GM19238 (cell line): ENCODE data around the gene CLDN6.

Source experiments
- DNase-seq: peaks from one replicate; pipeline ENCODE4 v3.0.0; 2011; ENCODE audit warnings: low spot score; ENCODE audit not compliant: insufficient read length

CLDN6 gene

DNA sequence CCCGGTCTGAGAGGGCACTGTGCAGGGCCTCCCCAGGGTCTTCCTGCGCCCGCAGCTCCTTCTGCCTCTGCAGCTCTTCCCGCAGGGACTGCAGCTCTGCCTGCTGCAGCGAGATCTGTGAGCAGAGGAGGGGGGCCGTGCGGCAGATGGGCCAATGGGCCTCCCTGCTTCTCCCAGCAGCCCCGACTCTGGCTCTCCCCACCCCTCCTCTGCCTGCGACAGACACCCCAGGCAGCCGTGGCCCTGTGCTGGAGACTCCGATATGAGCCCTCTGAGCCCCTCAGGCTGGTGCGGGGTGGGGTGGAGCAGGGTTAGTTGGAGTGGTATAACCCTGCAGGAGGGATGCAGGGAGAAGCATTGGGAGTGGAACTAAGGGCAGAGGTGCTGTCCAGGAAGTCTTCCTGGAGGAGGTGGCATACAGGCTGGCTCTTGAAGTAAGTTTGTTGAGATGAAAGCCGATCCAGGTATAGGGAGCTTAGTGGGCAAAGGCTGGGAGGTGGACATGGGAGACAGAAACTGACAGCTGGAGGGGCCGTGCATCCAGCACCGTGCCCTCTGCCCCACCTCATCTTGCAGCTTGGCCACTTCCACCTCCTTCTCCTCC, 10.8 kb upstream of the CLDN6 start:
- no peak for DNase-seq

DNA sequence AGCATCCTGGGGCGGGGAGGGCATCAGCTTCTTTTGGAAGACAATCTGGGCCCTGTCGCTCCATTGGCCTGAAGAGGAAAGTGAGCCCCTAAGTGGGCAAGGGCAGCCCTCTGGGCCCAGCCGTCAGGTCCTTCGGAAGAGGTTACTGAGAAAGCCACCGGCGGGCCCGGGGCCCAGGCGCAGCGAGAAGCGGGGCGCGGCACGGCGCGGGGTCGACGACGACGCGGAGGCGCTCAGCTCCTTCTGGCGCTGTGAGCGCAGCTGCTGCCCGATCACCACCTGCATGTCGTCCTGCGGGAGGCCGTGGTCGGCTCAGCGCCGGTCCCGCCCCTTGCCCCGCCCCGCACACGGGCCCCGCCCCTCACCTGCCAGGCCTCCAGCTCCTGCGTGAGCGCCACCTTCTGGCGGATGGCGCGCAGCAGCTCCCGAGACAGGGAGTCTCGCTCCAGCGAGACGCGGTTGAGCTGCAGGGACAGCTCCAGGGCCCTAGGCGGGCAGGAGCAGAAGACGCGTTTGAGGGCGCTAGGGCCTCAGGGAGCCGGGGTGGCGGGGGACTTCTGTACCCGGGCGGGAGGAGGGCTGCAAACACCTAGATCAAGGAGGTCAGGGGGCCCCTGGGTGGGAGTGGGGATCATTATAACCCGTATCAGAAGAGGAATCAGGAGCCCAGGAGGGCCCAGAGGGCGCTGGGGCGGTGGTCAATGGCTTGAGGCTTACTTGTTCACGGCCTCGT, 10.2 kb upstream of the CLDN6 start:
- peak; percentile 87 for DNase-seq

DNA sequence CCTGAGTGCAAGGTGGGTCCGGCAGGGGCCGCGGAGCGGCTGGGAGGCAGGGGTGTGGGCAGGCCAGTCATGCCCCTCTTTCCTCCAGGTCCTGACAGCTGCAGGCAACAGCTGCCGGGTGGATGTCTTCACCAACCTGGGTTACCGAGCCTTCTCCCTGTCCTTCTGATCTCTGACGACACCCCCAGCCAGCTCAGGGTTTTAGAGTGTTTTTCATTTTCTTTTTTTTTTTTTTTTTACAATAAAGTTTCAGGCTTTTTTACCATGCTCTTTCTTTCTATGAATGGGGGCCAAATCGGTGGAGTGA, 9.5 kb upstream of the CLDN6 start:
- DNase-seq: no peak

DNA sequence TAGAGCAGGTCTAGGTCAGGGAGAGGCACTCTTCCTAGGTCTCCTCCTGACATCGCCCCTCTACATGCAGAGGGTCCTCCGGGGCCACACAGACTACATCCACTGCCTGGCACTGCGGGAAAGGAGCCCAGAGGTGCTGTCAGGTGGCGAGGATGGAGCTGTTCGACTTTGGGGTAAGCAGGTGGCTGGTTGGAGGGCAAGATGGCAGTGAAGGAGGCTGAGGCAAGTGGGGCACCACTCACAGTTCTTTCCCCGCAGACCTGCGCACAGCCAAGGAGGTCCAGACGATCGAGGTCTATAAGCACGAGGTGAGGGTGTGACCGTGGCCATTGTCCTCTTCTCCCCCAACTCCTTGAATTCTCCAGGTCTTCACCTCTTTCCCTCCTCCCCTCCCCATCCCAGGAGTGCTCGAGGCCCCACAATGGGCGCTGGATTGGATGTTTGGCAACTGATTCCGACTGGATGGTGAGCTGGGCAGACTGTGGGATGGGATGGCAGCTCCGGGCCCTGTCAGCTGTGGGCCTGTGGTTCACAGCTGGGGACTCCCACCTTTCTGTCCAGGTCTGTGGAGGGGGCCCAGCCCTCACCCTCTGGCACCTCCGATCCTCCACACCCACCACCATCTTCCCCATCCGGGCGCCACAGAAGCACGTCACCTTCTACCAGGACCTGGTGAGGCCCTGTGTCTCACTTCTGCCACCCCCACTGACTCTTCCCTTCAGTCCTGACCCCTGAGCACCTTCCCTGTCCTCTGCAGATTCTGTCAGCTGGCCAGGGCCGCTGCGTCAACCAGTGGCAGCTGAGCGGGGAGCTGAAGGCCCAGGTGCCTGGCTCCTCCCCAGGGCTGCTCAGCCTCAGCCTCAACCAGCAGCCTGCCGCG, 8.9 kb upstream of the CLDN6 start:
- DNase-seq: no peak

DNA sequence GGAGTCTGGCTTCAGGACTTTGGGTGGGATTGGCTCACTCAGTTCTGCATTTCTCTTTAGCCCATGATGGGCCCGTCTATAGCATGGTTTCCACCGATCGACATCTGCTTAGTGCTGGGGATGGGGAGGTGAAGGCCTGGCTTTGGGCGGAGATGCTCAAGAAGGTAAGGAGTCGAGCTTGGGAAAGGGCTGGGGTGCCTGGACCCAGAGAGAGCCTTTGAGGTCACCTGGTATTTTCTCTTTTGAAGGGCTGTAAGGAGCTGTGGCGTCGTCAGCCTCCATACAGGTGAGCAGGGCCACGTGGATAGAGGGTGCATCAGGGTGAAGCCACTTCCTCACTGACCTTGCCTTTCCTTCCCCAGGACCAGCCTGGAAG, 8.0 kb upstream of the CLDN6 start:
- no peak for DNase-seq

DNA sequence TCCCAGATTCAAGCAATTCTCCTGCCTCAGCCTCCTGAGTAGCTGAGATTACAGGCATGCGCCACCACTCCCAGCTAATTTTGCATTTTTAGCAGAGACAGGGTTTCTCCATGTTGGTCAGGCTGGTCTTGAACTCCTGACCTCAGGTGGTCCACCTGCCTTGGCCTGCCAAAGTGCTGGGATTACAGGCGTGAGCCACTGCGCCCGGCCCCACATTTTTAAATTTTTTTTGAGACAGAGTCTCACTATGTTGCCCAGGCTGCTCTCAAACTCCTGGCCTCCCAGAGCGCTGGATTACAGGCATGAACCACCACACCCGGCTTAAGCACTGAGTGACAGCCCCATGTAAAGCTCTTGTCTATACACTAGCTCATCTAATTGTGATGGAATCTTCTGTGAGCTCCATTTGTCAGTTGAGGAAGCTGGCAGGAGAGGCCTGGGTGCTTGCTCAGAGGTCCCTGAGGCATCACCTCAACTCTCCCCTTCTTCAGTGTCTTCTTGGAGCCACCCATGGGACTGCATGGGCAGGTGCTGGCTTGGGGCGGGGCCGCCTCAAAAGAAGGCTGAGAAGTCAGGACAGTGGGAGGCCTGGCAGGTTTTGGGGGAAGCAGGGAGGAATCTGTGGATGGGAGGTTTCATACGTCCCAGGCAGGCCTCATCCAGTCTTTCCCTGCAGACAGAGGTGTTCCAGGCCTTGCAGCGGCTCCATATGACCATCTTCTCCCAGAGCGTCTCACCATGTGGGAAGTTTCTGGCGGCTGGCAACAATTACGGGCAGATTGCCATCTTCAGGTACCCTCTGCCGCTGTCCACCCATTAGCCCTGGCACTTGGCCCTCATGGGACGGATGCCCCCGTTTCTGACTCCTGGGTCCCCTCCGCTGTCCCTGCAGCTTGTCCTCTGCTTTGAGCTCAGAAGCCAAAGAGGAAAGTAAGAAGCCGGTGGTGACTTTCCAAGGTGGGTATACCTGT, 7.3 kb upstream of the CLDN6 start:
- DNase-seq: no peak

DNA sequence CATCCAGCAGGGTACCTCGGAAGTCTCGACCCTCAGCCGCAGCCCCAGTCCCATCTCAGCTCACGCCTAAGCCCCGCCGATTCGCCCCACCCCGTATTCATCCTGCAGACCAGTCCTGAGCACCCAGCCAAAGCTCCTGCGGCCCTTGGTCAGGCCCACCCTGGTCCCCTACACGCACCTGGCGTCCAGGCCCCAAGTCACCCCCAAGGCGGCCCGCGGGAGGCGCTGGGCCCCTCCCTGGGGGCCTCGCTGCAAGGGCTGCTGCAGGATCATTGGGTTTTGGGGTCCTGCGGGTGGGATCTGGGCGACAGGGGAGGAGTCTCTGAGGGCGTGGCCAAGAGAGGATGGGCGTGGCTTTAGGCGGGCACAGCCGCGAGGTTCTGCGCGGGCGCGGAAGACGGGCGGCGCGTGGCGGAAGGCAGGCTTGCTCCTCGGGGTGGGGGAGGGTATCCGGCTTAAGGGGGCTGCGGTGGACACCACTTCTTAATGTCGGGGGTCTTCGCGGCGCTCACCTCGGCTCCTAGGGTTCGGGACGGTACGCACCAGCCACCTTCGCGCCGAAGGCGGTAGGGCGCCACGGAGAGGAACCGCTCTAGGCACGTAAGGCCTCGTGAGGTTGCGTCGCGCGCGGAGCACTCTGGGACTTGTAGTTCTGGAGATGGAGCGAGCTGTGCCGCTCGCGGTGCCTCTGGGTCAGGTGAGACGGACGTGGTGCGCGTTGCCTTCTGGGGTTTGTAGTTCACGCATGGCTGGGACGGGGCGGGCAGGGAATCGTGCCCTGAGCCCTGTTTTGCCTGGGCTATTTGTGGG, 5.9 kb upstream of the CLDN6 start, which contains the start of the genes HCFC1R1 and THOC6:
HCFC1R1 (minus strand) TSS at position 274 of the 810 bp plus-strand sequence; CDS start at position 273, 1 bp downstream.
THOC6 (plus strand) TSS at position 367 of the 810 bp plus-strand sequence; CDS start at position 659, 292 bp downstream.
- DNase-seq: peak; percentile 95

DNA sequence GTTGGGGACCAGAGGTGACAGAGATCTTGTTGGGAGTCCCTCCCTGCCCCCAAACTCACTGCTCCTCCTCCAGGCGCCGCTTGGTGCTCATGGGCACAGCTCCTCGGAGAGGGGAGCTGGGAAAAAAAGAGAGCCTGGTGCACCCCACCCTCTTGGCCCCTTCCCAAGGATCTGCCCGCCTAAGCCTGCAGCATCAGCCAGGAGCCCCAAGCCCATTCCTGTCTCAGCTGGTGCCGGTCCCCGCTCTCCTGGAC, 5.4 kb upstream of the CLDN6 start:
- no peak for DNase-seq

DNA sequence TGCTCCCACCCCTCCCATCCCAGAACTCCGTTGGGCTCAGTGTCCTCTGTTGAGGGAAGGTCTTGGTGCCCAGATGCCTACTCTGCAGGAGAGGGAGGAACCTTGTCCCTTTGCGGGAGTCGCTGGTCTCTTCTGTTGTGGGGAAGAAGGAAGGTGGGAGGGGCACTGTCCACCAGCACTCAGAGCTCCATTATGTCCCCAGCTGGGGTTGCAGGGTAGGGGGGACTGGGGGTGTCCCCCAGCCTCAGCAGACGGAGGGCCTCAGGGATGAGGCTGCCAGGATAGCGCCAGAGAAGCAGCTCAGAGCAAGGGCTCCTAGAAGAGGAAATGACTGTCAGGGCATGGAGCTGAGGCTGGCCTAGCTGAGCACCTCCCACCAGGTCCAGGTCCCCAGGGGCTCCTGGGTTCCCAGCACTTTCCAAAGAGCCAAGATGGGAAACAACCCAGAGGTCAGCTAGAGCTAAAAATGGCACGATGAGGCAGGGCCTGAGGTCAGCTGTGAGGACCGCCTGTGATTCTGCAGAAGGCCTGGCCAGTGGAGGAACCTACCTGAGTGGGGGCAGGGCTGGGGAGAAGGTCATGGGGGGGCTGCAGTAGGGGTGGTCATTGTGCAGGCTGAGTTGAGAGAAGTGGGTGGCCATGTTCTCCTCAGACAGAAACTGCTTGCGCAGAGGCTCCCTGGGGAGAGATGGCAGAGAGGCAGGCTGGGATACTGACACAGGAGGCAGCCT, 4.9 kb upstream of the CLDN6 start:
- no peak for DNase-seq

DNA sequence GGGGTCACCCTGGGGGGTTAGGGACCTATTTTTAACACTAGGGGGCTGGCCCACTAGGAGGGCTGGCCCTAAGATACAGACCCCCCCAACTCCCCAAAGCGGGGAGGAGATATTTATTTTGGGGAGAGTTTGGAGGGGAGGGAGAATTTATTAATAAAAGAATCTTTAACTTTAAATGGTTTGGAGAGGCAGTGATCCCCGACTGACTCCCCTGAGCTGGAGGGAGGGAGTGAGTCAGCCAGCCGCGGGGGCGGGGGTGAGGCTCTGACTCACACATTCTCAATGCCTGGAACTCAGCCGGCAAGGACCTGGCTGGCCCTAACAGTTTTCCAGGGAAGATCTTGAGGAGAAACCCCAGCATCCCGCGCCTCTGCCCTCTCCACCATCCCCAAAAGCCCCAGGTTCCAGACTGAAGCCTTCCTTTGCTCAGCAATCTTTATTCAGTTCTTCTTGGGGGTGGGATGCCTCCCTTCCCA, 4.3 kb upstream of the CLDN6 start:
- no peak for DNase-seq

DNA sequence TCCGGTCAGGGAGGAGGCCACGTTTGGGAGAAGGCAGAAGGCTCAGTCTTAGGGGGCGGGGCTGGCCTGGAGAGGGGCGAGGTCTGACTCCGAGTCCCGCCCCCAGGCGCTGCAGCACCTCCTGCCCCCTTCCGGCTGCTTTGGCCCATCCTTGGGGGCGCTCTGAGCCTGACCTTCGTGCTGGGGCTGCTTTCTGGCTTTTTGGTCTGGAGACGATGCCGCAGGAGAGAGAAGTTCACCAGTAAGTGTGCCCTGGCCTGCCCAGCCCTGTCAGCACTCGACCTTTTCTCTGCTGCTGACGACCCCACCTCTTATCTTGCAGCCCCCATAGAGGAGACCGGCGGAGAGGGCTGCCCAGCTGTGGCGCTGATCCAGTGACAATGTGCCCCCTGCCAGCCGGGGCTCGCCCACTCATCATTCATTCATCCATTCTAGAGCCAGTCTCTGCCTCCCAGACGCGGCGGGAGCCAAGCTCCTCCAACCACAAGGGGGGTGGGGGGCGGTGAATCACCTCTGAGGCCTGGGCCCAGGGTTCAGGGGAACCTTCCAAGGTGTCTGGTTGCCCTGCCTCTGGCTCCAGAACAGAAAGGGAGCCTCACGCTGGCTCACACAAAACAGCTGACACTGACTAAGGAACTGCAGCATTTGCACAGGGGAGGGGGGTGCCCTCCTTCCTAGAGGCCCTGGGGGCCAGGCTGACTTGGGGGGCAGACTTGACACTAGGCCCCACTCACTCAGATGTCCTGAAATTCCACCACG, 3.6 kb upstream of the CLDN6 start:
- DNase-seq: peak; percentile 77

DNA sequence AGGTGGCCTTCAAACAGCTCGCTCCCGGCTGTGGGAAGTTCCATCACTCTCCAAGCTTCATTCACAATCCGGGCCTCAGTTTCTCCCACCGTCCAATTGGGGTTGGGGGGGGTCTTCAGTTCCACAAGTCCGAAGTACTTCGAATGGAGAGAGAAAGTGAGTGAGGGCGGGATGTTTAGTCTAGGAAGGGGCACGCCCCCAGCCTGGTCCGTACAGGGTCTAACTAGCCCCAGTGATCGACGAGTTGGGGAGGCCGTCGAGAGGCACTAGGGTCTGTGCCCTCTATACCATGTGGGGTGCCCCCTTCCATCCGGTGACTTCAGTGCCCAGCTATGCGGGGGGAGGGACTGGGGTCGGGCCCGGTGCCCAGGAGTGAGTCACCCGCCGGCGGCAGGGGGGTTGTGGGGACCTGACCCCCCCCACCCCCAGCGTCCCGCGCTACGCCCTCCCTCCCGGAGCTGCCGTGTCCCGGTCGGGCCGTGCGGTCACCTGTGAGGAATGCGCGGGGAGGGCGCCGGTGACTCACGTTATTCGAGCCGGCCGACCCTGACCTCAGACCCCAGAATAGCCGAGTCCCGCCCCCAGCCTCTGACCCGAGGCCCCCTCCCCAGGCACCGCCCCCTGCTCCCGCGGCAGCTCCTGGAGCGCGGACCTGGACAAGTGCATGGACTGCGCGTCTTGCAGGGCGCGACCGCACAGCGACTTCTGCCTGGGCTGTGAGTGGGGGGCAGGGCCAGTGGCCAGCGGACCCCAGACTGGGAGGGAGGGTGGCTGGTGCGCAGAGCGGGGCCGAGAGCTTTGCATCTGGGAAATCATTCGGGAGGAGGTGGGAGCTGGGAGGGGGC, 2.8 kb upstream of the CLDN6 start:
- no peak for DNase-seq

DNA sequence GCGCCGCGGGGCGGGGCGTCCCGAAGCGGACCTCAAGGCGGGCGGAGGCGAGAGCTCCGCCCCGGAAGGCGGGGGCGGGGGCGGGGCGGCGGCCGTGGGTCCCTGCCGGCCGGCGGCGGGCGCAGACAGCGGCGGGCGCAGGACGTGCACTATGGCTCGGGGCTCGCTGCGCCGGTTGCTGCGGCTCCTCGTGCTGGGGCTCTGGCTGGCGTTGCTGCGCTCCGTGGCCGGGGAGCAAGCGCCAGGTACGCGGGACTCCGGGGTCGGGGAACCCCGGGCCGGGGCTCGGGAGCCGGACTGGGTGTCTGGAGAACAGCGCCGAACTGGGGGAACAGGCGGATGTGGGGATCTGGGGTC, 2.2 kb upstream of the CLDN6 start, which contains the start of gene TNFRSF12A:
TNFRSF12A (plus strand) TSS at position 122 of the 357 bp plus-strand sequence; CDS start at position 152, 30 bp downstream.
- peak; percentile 90 for DNase-seq

DNA sequence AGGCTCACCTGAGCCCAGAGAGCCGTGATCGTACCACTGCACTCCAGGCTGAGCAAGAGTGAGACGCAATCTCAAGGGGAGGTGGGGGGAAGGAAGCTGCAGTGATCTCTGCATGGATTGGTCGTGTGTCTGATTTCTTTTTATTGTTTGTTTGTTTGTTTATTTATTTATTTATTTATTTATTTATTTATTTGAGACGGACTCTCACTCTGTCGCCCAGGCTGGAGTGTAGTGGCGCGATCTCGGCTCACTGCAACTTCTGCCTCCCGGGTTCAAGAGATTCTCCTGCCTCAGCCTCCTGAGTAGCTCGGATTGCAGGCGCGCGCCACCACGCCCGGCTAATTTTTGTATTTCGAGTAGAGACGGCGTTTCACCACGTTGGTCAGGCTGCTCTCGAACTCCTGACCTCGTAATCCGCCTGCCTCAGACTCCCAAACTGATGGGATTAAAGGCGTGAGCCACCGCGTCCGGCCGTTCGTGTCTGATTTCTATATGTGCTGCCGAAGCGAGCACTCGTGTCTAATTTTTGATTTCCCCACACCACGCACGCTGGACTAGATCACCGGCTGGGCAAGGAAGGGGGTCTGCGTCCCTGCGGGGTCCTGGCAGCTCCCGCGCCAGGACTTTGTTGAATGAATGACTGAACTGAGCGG, 1.7 kb upstream of the CLDN6 start:
- DNase-seq: no peak

DNA sequence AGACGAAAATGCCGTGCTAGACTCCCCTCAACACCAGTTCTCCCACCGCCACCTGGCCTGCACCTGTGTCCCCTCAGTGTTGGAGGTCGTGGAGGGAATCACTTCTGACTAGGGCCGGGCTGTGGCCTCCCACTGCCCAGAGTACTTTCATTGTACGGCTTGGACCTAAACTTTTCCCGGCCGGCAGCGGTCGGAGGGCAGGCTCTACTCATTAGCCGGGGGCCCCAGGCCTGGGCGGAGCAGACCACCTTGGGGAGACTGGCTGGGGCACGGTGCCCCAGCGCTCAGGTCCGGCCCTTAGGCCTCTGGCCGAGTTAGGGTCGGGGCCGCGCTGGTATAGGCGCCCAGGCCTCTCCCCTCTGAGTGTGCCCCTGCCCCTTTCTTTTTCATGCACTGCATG, 639 bp downstream of the CLDN6 start:
- DNase-seq: no peak

DNA sequence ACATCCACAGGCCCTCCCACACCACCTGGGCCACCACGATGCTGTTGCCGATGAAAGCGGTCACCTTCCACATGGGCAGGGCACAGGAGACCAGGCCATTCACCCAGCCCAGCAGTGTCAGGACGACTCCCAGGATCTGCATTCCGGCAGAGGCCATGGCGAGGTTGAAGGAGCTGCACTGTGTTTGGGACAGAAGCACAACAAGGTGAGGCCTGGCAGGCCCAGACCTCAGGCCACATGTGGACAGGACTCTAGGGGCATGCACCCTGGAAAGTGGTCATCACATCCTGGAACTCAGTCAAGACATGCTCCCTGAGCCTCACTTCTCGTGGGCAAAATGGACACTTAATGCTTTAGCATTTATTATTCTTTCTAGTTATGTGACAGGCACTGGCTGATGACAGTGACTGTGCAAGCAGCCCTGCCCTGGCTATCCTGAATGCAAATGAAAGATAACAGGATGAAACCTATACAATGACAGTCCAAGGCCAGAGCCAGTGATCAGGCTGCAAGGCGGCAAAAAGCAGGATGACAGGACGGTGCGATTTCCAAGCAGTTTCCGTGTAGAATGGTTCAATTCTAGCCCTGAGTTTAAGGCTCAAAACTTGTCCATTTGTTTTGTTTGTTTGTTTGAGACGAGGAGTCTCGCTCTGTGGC, 2.0 kb downstream of the CLDN6 start:
- no peak for DNase-seq

DNA sequence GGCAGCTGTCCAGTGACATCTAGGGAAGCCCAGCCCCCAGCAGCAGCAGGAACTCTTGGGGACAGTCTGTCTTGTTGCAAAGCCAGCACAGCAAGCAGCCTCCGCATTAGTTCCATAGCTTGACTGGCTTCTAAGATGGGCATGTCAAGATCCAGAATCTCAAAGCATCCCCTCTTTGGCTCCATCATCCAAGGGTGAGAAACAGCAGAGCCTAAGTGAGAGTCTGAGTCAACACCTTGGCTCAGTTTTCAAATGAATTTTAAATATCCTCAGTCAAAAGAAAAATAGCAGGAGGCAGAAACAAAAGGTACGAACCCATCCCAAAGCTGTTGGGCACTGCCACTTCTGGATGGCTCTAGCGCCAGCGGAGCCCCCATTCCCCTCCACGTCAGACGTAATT, 3.0 kb downstream of the CLDN6 start:
- DNase-seq: no peak
